Fibroblast of skin of scalp (primary cell): ENCODE results near the gene BMPR1A.

Source experiments
- DNase-seq: peaks from one replicate; pipeline ENCODE4 v3.0.0-alpha.2; 2013

The BMPR1A gene

GRCh38 chr10:86803156-86803555, 46.7 kb downstream of the BMPR1A start:
- DNase-seq = peak; percentile 84

- DNase-seq = no peak
Observed at GRCh38 chr10:86804805-86805204, 48.4 kb downstream of the BMPR1A start.

GRCh38 chr10:86813101-86813500, 56.7 kb downstream of the BMPR1A start:
- no peak for DNase-seq

- no peak for DNase-seq
Observed at GRCh38 chr10:86813982-86814381, 57.6 kb downstream of the BMPR1A start.

DNA sequence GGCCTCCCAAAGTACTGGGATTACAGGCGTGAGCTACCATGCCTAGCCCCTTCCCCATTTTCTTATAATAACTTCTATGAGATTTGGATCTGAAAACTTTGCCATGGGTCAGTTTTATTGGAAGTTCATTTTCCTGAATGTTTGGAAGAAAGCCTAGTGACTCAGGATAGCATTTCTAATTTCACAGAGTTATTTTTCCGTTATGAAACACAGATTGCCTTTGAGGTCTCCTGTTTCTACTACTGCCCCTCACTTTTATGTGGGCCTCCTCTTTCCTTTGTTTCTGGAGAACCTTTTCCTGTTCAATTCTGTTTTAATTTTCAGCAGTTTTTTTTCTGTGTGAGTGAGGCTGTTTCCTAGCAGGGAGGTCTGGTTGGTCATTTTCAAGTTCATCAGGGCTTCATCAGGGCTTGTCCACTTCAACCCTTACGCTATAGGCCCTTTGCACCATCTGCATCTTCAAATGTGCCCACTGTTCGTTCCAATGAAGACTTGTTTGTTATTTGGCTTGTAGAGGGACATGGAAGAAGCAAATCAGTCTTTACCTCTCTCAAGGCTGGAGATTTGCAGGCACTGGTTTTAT, 58.7 kb downstream of the BMPR1A start:
- peak; percentile 22 for DNase-seq

GRCh38 chr10:86815640-86816039, 59.2 kb downstream of the BMPR1A start:
- no peak for DNase-seq

GRCh38 chr10:86817246-86817645, 60.8 kb downstream of the BMPR1A start:
- DNase-seq = no peak

DNA sequence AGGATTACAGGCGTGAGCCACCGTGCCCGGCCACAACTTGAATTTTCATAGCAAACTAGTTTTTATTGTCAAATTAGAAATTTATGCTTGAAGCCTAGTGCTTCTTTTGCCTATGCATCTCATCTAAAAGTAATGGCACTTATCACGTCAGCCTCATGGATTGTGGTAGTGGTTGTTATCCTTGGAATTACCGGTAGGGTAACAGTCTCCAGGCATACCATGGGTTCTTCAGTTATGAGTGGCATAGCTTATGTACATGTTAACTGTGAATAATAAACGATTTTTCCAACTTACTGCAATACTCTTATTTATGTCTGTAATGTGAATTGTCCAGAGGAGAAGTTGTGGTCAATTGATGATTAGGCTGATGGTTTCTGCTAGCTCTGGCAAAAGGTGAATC, 63.1 kb downstream of the BMPR1A start:
- peak; percentile 31 for DNase-seq

DNA sequence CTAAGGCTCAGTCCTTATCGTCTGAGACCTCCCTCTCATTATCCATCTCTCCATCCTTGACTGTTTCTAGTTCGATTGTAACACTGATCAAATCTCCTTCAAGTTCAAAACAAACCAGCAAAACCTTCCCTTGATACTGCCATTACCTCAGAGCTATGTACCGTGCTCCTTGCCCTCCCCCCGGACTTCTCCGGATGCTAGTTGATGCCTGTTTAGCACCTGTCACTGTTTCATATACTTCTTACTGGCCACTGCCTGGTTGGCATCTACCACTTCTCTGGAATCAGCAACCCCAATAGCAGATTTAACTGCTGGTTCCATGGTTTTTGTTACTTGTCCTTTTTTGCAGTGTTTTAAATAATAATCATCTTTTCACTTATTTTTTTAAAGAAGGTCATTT, 64.1 kb downstream of the BMPR1A start:
- no peak for DNase-seq

DNA sequence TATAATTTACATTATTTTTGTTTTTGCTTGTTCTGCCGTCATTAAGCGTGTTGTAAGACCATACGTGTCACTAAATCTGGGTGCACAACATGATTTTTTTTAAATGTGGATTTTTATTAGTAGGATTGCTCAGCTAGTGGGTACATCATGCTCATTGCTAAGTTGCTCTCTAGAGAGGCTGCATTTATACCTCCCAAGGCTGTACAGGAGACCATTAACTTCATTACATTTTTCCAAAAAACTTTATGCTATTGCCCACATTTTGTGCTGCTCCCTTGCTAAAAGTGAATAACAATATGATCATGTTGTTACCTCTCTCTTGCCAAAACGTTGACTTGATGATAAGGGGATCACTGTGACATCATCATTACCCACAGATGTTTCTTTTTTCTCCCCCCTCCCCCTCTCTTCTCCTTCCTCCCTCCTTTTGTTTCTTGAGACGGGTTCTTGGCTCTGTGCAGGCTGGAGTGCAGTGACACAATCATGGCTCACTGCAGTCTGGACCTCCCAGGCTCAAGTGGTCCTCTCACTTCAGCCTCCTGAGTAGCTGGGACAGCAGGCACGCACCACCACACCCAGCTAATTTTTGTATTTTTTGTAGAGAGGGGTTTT, 65.1 kb downstream of the BMPR1A start:
- DNase-seq = no peak

GRCh38 chr10:86823565-86823964, 67.1 kb downstream of the BMPR1A start:
- no peak for DNase-seq

- no peak for DNase-seq
Observed at GRCh38 chr10:86824151-86824550, 67.7 kb downstream of the BMPR1A start.

DNA sequence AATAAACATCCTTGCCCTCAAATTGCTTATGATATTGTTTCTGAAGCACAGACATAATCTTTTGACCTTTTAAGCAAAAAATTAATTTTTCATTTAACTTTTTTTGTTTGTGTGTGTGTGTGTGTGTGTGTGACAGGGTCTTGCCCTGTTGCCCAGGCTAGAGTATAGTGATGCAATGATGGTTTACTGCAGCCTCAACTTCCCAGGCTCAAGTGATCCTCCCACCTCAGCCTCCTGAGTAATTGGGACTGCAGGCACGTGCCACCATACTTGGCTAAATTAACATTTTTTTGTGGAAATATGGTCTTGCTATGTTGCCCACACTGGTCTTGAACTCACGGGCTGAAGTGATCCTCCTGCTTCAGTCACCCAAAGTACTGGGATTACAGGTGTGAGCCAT, 68.9 kb downstream of the BMPR1A start:
- no peak for DNase-seq

DNA sequence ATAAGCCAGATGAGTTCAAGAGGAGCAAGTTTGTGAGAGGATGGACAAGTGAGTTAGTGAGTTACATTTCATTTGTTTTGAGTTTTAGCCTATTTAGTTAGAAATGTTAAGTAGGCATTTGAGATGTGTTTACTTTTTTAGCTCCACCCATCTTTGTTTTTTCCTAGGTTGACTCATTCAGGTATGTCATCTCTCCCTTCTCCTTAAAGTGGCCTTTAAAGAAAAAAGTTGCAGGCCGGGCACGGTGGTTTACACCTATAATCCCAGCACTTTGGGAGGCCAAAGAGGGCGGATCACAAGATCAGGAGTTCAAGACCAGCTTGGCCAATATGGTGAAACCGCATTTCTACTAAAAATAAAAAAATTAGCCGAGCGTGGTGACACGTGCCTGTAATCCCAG, 71.2 kb downstream of the BMPR1A start:
- DNase-seq = no peak

GRCh38 chr10:86828145-86828544, 71.7 kb downstream of the BMPR1A start:
- DNase-seq = no peak

DNA sequence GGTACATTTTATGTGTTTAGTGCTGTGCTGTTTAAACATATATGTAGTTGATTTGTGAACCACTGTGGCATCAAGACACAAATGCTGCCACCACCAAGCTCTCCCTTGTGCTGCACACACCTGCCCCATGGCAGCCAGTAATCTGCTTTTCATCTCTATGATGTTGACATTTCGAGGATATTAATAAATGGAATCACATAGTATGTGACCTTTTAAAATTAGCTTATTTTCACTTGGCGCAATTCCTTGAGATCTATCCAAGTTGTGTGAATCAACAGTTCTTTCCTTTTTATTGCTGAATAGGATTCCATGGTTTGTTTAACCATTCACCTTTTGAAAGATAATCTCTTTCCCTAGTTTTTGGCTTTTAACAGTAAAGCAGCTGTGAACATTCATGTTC, 73.1 kb downstream of the BMPR1A start:
- no peak for DNase-seq

DNA sequence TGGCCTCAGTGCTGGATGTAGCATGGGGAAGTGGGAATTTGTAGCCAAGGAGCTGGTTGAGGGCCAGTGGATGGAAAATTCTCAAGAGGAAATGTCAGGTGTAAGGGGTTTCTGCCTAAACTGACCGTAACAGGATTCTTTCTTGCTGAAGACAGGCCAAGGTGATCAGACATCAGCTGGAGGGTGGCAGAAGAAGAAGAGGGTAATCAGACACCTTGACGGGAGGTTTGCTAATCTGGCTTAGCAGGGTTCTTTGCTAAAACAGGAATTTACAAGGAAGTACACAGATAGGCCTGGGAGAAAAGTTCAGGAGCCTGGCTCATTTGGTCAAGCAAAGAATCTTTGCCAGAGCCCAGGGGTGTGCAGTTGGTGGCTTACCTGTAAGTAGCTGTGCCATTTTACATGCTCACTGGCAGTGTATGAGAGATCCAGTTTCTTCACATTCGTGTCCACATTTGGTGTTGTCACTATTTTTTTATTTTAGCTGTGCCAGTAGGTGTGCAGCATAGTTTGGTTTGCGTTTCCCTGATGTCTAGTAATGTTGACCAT, 73.7 kb downstream of the BMPR1A start:
- DNase-seq = no peak

DNA sequence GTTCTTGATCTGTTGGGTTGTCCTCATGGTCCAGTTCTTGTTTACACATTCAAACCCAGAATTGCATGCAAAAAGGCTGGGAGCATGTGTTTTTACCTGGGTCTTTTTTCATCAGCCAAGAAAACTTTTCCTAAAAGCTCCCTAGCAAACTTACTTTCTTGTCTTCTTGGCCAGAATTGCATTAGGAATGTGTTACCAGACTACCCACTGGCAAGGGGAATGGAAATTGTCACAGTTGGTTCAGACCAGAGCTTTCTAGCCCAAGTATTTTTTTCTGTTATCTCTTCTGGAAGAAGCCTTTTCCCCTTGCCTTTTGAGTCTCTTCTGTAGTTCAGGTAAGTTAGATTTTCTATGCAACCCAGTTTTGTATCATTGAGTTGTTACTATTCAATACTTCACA, 77.5 kb downstream of the BMPR1A start:
- no peak for DNase-seq

GRCh38 chr10:86836044-86836443, 79.6 kb downstream of the BMPR1A start:
- peak; percentile 49 for DNase-seq

GRCh38 chr10:86837663-86838062, 81.2 kb downstream of the BMPR1A start:
- no peak for DNase-seq

GRCh38 chr10:86840498-86840897, 84.1 kb downstream of the BMPR1A start:
- no peak for DNase-seq

- no peak for DNase-seq
Observed at GRCh38 chr10:86846088-86846487, 89.7 kb downstream of the BMPR1A start.

DNA sequence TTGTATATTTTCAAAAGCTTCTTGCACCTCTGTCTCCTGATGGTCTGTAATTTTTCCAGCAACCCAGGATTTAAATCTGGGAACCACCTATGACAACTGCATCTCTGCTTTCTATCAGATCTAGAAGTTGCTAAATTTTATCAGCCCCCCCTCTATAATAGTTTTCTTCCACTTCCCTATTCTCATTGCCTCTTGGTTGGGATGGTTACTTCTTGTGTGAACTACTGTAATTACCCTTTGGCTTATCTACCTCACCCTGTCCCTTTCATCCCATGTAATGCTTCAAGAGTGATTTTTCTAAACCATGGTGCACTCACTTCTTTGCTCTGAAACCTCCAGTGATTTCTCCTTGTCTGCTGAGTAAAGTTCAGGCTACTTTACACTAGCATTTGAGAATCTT, 92.3 kb downstream of the BMPR1A start:
- DNase-seq = no peak

GRCh38 chr10:86849181-86849894, 92.9 kb downstream of the BMPR1A start:
- DNase-seq = no peak
